CD8-positive, alpha-beta memory T cell (primary cell): ENCODE results near the gene NTRK3. TPM values are rescaled to one million over a fixed set of nuclear protein-coding genes. Genes with fewer than 3 reads are reported as not detected.
A peak's percentile ranks its signal among the peaks of the same experiment; 100 is the strongest.

Experiments
- CTCF ChIA-PET: fragments of 350-600 bp; sonication (Branson Sonifier 250); formaldehyde crosslinking; loops from one replicate; lab custom pipeline; 2021; ENCODE audit warnings: antibody characterized with exemption; lab: Charles Lee
- POLR2A ChIA-PET: fragments of 350-600 bp; sonication (Branson Sonifier 250); formaldehyde crosslinking; loops from one replicate; lab custom pipeline; 2021; ENCODE audit warnings: antibody characterized with exemption; lab: Charles Lee
- DNase-seq, 5 donors: peaks; one replicate each; pipeline versions ENCODE4 v3.0.0 to v3.0.0-alpha.2; 2020 to 2022; ENCODE audit warnings: mixed read lengths in 1 of 5
- H3K27ac ChIP-seq: one replicate; pipeline ENCODE4 v1.7.0; 2013; ENCODE audit warnings: low read depth, mild to moderate bottlenecking, low read length, moderate library complexity
- H3K27me3 ChIP-seq: 2 replicates; pipeline ENCODE4 v1.7.0; 2013; ENCODE audit warnings: low read length, mild to moderate bottlenecking; ENCODE audit not compliant: insufficient read depth, poor library complexity, severe bottlenecking
- H3K36me3 ChIP-seq: 2 replicates; pipeline ENCODE4 v1.7.0; 2013; ENCODE audit warnings: mild to moderate bottlenecking, low read length, moderate library complexity; ENCODE audit not compliant: insufficient read depth
- H3K4me1 ChIP-seq: 2 replicates; pipeline ENCODE4 v1.7.0; 2013; ENCODE audit warnings: mild to moderate bottlenecking, low read length, moderate library complexity; ENCODE audit not compliant: insufficient read depth
- H3K4me3 ChIP-seq: 2 replicates; pipeline ENCODE4 v1.7.0; 2013; ENCODE audit warnings: mild to moderate bottlenecking, low read length
- H3K9me3 ChIP-seq: 2 replicates; pipeline ENCODE4 v1.7.0; 2013; ENCODE audit warnings: mild to moderate bottlenecking, low read length
- H3K27ac Mint-ChIP-seq, 8 donors: one replicate each; pipeline ENCODE4 v1.8.0; 2020 to 2021; ENCODE audit warnings: mixed read lengths in 8 of 8, mild to moderate bottlenecking in 6 of 8, inconsistent platforms in 3 of 8, moderate library complexity in 3 of 8
- H3K27me3 Mint-ChIP-seq, 2 donors: one replicate each; pipeline ENCODE4 v1.8.0; 2020 to 2021; ENCODE audit warnings: mixed read lengths in 2 of 2, mild to moderate bottlenecking in 1 of 2, moderate library complexity in 1 of 2
- H3K36me3 Mint-ChIP-seq, 3 donors: one replicate each; pipeline ENCODE4 v1.8.0; 2020 to 2021; ENCODE audit warnings: mixed read lengths in 3 of 3, inconsistent platforms in 1 of 3, mild to moderate bottlenecking in 1 of 3
- H3K4me1 Mint-ChIP-seq, 3 donors: one replicate each; pipeline ENCODE4 v1.8.0; 2020 to 2021; ENCODE audit warnings: mixed read lengths in 3 of 3, inconsistent platforms in 1 of 3, mild to moderate bottlenecking in 1 of 3
- H3K4me3 Mint-ChIP-seq, 7 donors: one replicate each; pipeline ENCODE4 v1.8.0; 2020 to 2021; ENCODE audit warnings: mixed read lengths in 7 of 7, mild to moderate bottlenecking in 6 of 7, moderate library complexity in 4 of 7, inconsistent platforms in 2 of 7
- H3K9me3 Mint-ChIP-seq, 5 donors: one replicate each; pipeline ENCODE4 v1.8.0; 2020 to 2022; ENCODE audit warnings: mixed read lengths in 5 of 5, mild to moderate bottlenecking in 3 of 5, moderate library complexity in 2 of 5, inconsistent platforms in 1 of 5
- polyA plus RNA-seq: library from polyadenylated mRNA; unstranded; fragments of 300-500 nt; fragmentation: Illumina TruSeq; gene quantifications from one replicate; pipeline ENCODE4 v1.2.3, GENCODE V29; 2021
- total RNA-seq, 2 experiments: library from RNA; stranded (reverse); gene quantifications; one replicate each; pipeline ENCODE4 v1.2.3, GENCODE V29; 2021

NTRK3 gene
- total and polyA plus RNA-seq, 3 experiments from 2014 or later, result 0.26 to 0.29 TPM; not detected in 1

GRCh38 chr15:88132499-88132898, 124.0 kb downstream of the NTRK3 start:
- no peaks in the 10 kb centered on the region for H3K36me3 ChIP-seq
- POLR2A ChIA-PET, result no interaction called here
- H3K27me3 ChIP-seq, result no peaks in the 10 kb centered on the region
- no peaks in the 10 kb centered on the region for H3K9me3 ChIP-seq
- peaks cover 2 to 8% of the 10 kb centered on the region in 2 donors for H3K27me3 Mint-ChIP-seq
- H3K36me3 Mint-ChIP-seq, result no peaks in the 10 kb centered on the region
- peak overlapping the region in 2 of 8 donors; percentile 7 to 59 for H3K27ac Mint-ChIP-seq
- H3K4me1 Mint-ChIP-seq, result no peaks in the 10 kb centered on the region
- no peak for DNase-seq
- H3K9me3 Mint-ChIP-seq, result peaks cover 0 to 5% (median 0%) of the 10 kb centered on the region in 5 donors
- H3K4me3 ChIP-seq, result no peak overlapping the region
- H3K4me3 Mint-ChIP-seq, result no peak overlapping the region
- CTCF ChIA-PET, result no interaction called here
- H3K4me1 ChIP-seq, result no peaks in the 10 kb centered on the region
- H3K27ac ChIP-seq, result no peak overlapping the region

GRCh38 chr15:88131937-88132336, 124.6 kb downstream of the NTRK3 start:
- ChIA-PET POLR2A (no interaction called here), CTCF (no interaction called here)
- H3K36me3 ChIP-seq, result no peaks in the 10 kb centered on the region
- H3K27ac ChIP-seq, result no peak overlapping the region
- H3K27me3 Mint-ChIP-seq, result peaks cover 2 to 8% of the 10 kb centered on the region in 2 donors
- H3K27me3 ChIP-seq, result no peaks in the 10 kb centered on the region
- no peak overlapping the region for H3K27ac Mint-ChIP-seq
- no peak for DNase-seq
- H3K4me3 Mint-ChIP-seq, result no peak overlapping the region
- peaks cover 0 to 5% (median 0%) of the 10 kb centered on the region in 5 donors for H3K9me3 Mint-ChIP-seq
- no peak overlapping the region for H3K4me3 ChIP-seq
- H3K9me3 ChIP-seq, result no peaks in the 10 kb centered on the region
- no peaks in the 10 kb centered on the region for H3K36me3 Mint-ChIP-seq
- no peaks in the 10 kb centered on the region for H3K4me1 Mint-ChIP-seq
- no peaks in the 10 kb centered on the region for H3K4me1 ChIP-seq

GRCh38 chr15:88127432-88127790, 129.1 kb downstream of the NTRK3 start:
- H3K27ac ChIP-seq, result no peak overlapping the region
- no peaks in the 10 kb centered on the region for H3K27me3 ChIP-seq
- Mint-ChIP-seq H3K27ac (no peak overlapping the region), H3K4me1 (no peaks in the 10 kb centered on the region), H3K4me3 (no peak overlapping the region), H3K9me3 (peaks cover 0 to 3% (median 0%) of the 10 kb centered on the region in 5 donors), H3K27me3 (peaks cover 0 to 3% of the 10 kb centered on the region in 2 donors), H3K36me3 (no peaks in the 10 kb centered on the region)
- H3K4me3 ChIP-seq, result no peak overlapping the region
- ChIA-PET POLR2A (no interaction called here), CTCF (no interaction called here)
- DNase-seq, result no peak
- no peaks in the 10 kb centered on the region for H3K36me3 ChIP-seq
- H3K9me3 ChIP-seq, result no peaks in the 10 kb centered on the region
- no peaks in the 10 kb centered on the region for H3K4me1 ChIP-seq

DNA sequence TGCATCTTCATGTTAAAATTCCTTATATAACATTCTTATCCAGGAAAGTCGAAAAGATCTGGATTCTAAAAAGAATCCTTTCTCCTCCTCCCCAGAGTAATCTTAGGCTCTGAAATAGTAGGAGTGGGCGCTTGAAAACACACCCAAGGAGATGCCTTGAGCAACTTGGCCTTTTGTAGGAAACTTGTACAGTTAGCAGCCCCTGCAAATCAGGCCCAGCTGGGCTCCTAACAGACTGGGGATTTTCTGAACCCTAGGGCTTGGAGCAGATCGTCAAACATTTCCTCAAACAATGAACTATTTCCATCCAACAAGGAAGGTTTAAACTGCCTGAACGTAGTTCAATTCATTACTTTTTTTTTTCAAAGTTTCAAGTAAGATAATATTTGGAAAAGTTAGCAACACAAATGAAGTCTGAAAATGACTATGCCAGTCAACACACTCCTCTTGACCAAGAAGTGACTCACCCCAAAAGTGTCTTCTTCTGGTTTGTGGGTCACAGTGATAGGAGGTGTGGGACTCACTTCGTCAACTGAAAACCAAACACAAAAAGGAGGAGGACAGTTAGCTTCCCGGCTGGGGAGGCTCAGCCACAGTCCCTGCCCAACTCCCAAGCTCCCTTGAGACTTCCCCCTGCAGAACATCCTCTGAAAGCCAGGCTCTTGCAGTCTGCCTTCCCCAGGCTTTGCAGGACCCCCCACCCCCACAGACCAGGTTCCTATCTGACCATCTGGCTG, 129.7 kb downstream of the NTRK3 start:
- Histone ChIP-seq H3K4me3 (no peak overlapping the region), H3K27ac (no peak overlapping the region), H3K27me3 (no peaks in the 10 kb centered on the region), H3K4me1 (no peaks in the 10 kb centered on the region), H3K36me3 (no peaks in the 10 kb centered on the region), H3K9me3 (no peaks in the 10 kb centered on the region)
- POLR2A ChIA-PET, result no interaction called here
- DNase-seq, result no peak
- no peak overlapping the region for H3K27ac Mint-ChIP-seq
- no peak overlapping the region for H3K4me3 Mint-ChIP-seq
- CTCF ChIA-PET, result no interaction called here
- no peaks in the 10 kb centered on the region for H3K36me3 Mint-ChIP-seq
- H3K9me3 Mint-ChIP-seq, result peaks cover 0 to 3% (median 0%) of the 10 kb centered on the region in 5 donors
- peaks cover 0 to 3% of the 10 kb centered on the region in 2 donors for H3K27me3 Mint-ChIP-seq
- no peaks in the 10 kb centered on the region for H3K4me1 Mint-ChIP-seq

DNA sequence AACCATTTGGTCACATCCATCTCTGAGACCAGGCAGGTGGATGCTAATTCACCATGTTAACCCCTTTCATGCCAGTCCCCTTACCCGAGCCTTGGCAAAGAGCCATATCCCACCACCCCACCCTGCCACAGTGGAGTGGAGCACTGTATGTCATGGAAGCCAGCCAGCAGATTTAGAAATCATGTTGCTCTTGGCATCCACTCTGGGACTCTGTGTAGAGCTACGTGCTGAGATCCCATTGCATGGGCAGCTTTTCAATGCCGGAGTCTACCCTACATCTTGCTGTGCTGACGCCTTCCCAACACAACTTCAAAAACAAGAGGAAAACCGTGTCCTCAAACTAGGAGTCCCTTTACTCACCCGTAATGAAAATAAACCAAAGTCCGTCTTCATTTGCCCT, 131.0 kb downstream of the NTRK3 start:
- Histone ChIP-seq H3K4me1 (no peaks in the 10 kb centered on the region), H3K4me3 (no peak overlapping the region), H3K27ac (no peak overlapping the region), H3K9me3 (no peaks in the 10 kb centered on the region), H3K36me3 (no peaks in the 10 kb centered on the region), H3K27me3 (no peaks in the 10 kb centered on the region)
- Mint-ChIP-seq H3K27me3 (no peaks in the 10 kb centered on the region), H3K27ac (no peak overlapping the region), H3K4me3 (no peak overlapping the region), H3K9me3 (peaks cover 0 to 3% (median 0%) of the 10 kb centered on the region in 5 donors), H3K36me3 (no peaks in the 10 kb centered on the region), H3K4me1 (no peaks in the 10 kb centered on the region)
- POLR2A ChIA-PET, result no interaction called here
- CTCF ChIA-PET, result no interaction called here
- DNase-seq, result no peak

- no peaks in the 10 kb centered on the region for H3K4me1 ChIP-seq
- no peak for DNase-seq
- H3K27me3 Mint-ChIP-seq, result no peaks in the 10 kb centered on the region
- H3K36me3 ChIP-seq, result no peaks in the 10 kb centered on the region
- no peak overlapping the region for H3K4me3 ChIP-seq
- no peak overlapping the region for H3K4me3 Mint-ChIP-seq
- ChIA-PET POLR2A (no interaction called here), CTCF (no interaction called here)
- no peaks in the 10 kb centered on the region for H3K27me3 ChIP-seq
- no peaks in the 10 kb centered on the region for H3K36me3 Mint-ChIP-seq
- H3K9me3 Mint-ChIP-seq, result peaks cover 0 to 3% (median 0%) of the 10 kb centered on the region in 5 donors
- H3K27ac ChIP-seq, result no peak overlapping the region
- no peak overlapping the region for H3K27ac Mint-ChIP-seq
- no peaks in the 10 kb centered on the region for H3K9me3 ChIP-seq
- H3K4me1 Mint-ChIP-seq, result no peaks in the 10 kb centered on the region
Observed at GRCh38 chr15:88124199-88124598, 132.3 kb downstream of the NTRK3 start.

DNA sequence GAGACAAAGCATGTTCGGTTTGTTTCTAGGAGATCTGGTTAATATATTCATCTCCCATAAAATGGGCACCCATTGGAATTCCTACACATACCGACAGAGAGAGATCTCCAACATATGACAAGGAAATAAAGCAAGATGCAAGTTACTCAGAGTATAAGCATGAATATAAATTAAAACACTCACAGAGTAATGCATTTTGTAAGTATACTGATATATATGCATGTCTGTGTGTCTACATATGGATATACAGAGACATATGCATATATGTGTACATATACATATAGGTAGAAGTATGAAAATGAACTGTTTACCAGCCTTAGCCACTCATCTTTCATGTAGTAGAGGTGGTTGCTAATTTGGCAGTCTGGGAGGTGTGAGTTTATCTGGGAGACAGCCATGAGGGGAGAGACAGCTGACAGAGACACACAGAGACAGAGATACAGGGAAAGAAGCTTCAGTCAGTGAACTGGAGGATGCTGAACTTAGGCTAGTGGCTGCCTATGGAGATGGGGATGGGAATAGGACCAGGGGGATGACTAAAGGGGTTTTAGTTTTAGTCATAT, 134.5 kb downstream of the NTRK3 start:
- Histone ChIP-seq H3K27me3 (no peaks in the 10 kb centered on the region), H3K36me3 (no peaks in the 10 kb centered on the region), H3K9me3 (no peaks in the 10 kb centered on the region), H3K4me1 (no peaks in the 10 kb centered on the region), H3K4me3 (no peak overlapping the region), H3K27ac (no peak overlapping the region)
- Mint-ChIP-seq H3K9me3 (peaks cover 0 to 3% (median 0%) of the 10 kb centered on the region in 5 donors), H3K4me3 (no peak overlapping the region), H3K27ac (no peak overlapping the region), H3K36me3 (no peaks in the 10 kb centered on the region), H3K4me1 (no peaks in the 10 kb centered on the region), H3K27me3 (peaks cover 0 to 8% of the 10 kb centered on the region in 2 donors)
- ChIA-PET POLR2A (no interaction called here), CTCF (no interaction called here)
- no peak for DNase-seq

GRCh38 chr15:88120026-88120425, 136.5 kb downstream of the NTRK3 start:
- Mint-ChIP-seq H3K4me3 (no peak overlapping the region), H3K27ac (no peak overlapping the region), H3K9me3 (peaks cover 0 to under 1% (median 0%) of the 10 kb centered on the region in 5 donors), H3K36me3 (no peaks in the 10 kb centered on the region), H3K4me1 (no peaks in the 10 kb centered on the region), H3K27me3 (peaks cover 3 to 12% of the 10 kb centered on the region in 2 donors)
- H3K27ac ChIP-seq, result no peak overlapping the region
- ChIA-PET POLR2A (no interaction called here), CTCF (no interaction called here)
- no peaks in the 10 kb centered on the region for H3K4me1 ChIP-seq
- no peaks in the 10 kb centered on the region for H3K9me3 ChIP-seq
- H3K36me3 ChIP-seq, result no peaks in the 10 kb centered on the region
- no peak overlapping the region for H3K4me3 ChIP-seq
- H3K27me3 ChIP-seq, result no peaks in the 10 kb centered on the region
- no peak for DNase-seq
